ENCODE data around the gene OSBPL6.

- TF ChIP-seq CTCF (IDR thresholded peaks at IDR 0.05; ENCODE audit: low read depth, low read length, missing input control) = peak; percentile 18
- TF ChIP-seq TAF1 (conservative IDR thresholded peaks at IDR 0.05) = no peak
- no peak for TF ChIP-seq SP1 (IDR thresholded peaks at IDR 0.05)
- no peak for TF ChIP-seq YY1 (IDR thresholded peaks at IDR 0.05)
- TF ChIP-seq REST (IDR thresholded peaks at IDR 0.05) = no peak
- no peak for TF ChIP-seq MAX (IDR thresholded peaks at IDR 0.05)
- no peak for TF ChIP-seq HNF4G (IDR thresholded peaks at IDR 0.05)
- no peak for TF ChIP-seq GABPA (IDR thresholded peaks at IDR 0.05 in 1 of 2, conservative IDR thresholded peaks at IDR 0.05 in 1 of 2)
- TF ChIP-seq NR2F2 (IDR thresholded peaks at IDR 0.05) = no peak
- TF ChIP-seq RAD21 (IDR thresholded peaks at IDR 0.05) = peak; percentile 52 to 78
- TF ChIP-seq EGR1 (IDR thresholded peaks at IDR 0.05; ENCODE audit: low read depth in 2 of 2) = no peak
Measured at GRCh38 chr2:178419123-178419522, 224.8 kb downstream of the OSBPL6 start.

All from liver (tissue), 3 donors.